IPS-20b (cell line): Measurements from ENCODE around the gene TMEM234.

Experiments
- H3K27ac ChIP-seq: one replicate; pipeline ENCODE4 v1.5.1; 2013; ENCODE audit warnings: low read length
- H3K27me3 ChIP-seq: 2 replicates; pipeline ENCODE4 v1.6.1; 2013; ENCODE audit warnings: mild to moderate bottlenecking, low read length, inconsistent platforms; ENCODE audit not compliant: insufficient read depth
- H3K36me3 ChIP-seq: 2 replicates; pipeline ENCODE4 v1.6.1; 2013; ENCODE audit warnings: low read depth, mild to moderate bottlenecking, inconsistent platforms, low read length, moderate library complexity; ENCODE audit not compliant: insufficient read depth
- H3K4me1 ChIP-seq: 2 replicates; pipeline ENCODE4 v1.6.1; 2013; ENCODE audit warnings: mild to moderate bottlenecking, control low read depth, inconsistent platforms, low read length, moderate library complexity; ENCODE audit not compliant: insufficient read depth
- H3K4me3 ChIP-seq: 2 replicates; pipeline ENCODE4 v1.5.1; 2013; ENCODE audit warnings: mild to moderate bottlenecking, low read length, inconsistent platforms
- H3K9ac ChIP-seq: 2 replicates; pipeline ENCODE4 v1.6.1; 2013; ENCODE audit warnings: low read depth, mild to moderate bottlenecking, inconsistent platforms, low read length, moderate library complexity
- H3K9me3 ChIP-seq: 2 replicates; pipeline ENCODE4 v1.6.1; 2013; ENCODE audit warnings: mild to moderate bottlenecking, low read depth, low read length, inconsistent platforms; ENCODE audit not compliant: insufficient read depth

The TMEM234 gene

GRCh38 chr1:32208469-32208868 lies 13.7 kb downstream of the TMEM234 start:
- H3K9me3 ChIP-seq = no peaks in the 10 kb centered on the region
- peaks cover 13% of the 10 kb centered on the region for H3K36me3 ChIP-seq
- no peak overlapping the region for H3K4me3 ChIP-seq
- H3K27me3 ChIP-seq = peaks cover 17% of the 10 kb centered on the region
- no peak overlapping the region for H3K9ac ChIP-seq
- 0 out of 2 replicates have a peak, but pooled peaks cover 3% of the 10 kb centered on the region for H3K4me1 ChIP-seq
- H3K27ac ChIP-seq = no peak overlapping the region

GRCh38 chr1:32205401-32206370 lies 16.5 kb downstream of the TMEM234 start, which contains the start of gene IQCC:
Gene IQCC (plus strand): TSS chr1:32205671. CDS start chr1:32205682, 11 bp downstream.
- peak within 1 kb of the TSS; percentile 91 for H3K9ac ChIP-seq
- no peaks in the 10 kb centered on the region for H3K9me3 ChIP-seq
- peaks cover 24% of the 10 kb centered on the region for H3K27me3 ChIP-seq
- peaks cover 13% of the 10 kb centered on the region for H3K36me3 ChIP-seq
- H3K27ac ChIP-seq = peak within 1 kb of the TSS; percentile 31
- H3K4me3 ChIP-seq = peak within 1 kb of the TSS; percentile 90
- H3K4me1 ChIP-seq = peaks cover 9% of the 10 kb centered on the region; the same call in 1 of the 2 replicates

GRCh38 chr1:32204943-32205361 lies 17.2 kb downstream of the TMEM234 start:
- peaks cover 10% of the 10 kb centered on the region; the same call in 1 of the 2 replicates for H3K4me1 ChIP-seq
- peak overlapping the region; percentile 90 for H3K4me3 ChIP-seq
- peaks cover 13% of the 10 kb centered on the region for H3K36me3 ChIP-seq
- H3K27me3 ChIP-seq = peaks cover 24% of the 10 kb centered on the region
- H3K9ac ChIP-seq = peak overlapping the region; percentile 61; the same call in 1 of the 2 replicates
- no peak overlapping the region for H3K27ac ChIP-seq
- no peaks in the 10 kb centered on the region for H3K9me3 ChIP-seq

- H3K27ac ChIP-seq = no peak overlapping the region
- peaks cover 22% of the 10 kb centered on the region; the same call in 1 of the 2 replicates for H3K4me1 ChIP-seq
- H3K9ac ChIP-seq = peak overlapping the region; percentile 46; the same call in 1 of the 2 replicates
Measured at GRCh38 chr1:32201011-32201855, 20.9 kb downstream of the TMEM234 start.

GRCh38 chr1:32200226-32201010 lies 21.7 kb downstream of the TMEM234 start, which contains the start of gene CCDC28B:
Gene CCDC28B (plus strand): TSS chr1:32200595. CDS start chr1:32201936, 1,341 bp downstream.
- no peak within 1 kb of the TSS for H3K27ac ChIP-seq
- H3K4me3 ChIP-seq = peak within 1 kb of the TSS; percentile 71
- H3K9ac ChIP-seq = peak within 1 kb of the TSS; percentile 46; the same call in 1 of the 2 replicates
- peaks cover 24% of the 10 kb centered on the region for H3K27me3 ChIP-seq
- H3K36me3 ChIP-seq = peaks cover 35% of the 10 kb centered on the region
- H3K4me1 ChIP-seq = peaks cover 22% of the 10 kb centered on the region; the same call in 1 of the 2 replicates
- H3K9me3 ChIP-seq = no peaks in the 10 kb centered on the region

More at GRCh38 chr1:32201011-32201855, 20.9 kb downstream of the TMEM234 start:
- Histone ChIP-seq H3K4me3 (peak overlapping the region; percentile 71), H3K36me3 (peaks cover 27% of the 10 kb centered on the region), H3K27me3 (peaks cover 24% of the 10 kb centered on the region), H3K9me3 (no peaks in the 10 kb centered on the region)

- peaks cover 22% of the 10 kb centered on the region; the same call in 1 of the 2 replicates for H3K4me1 ChIP-seq
- peak overlapping the region; percentile 46; the same call in 1 of the 2 replicates for H3K9ac ChIP-seq
- peak overlapping the region; percentile 71 for H3K4me3 ChIP-seq
- H3K27me3 ChIP-seq = peaks cover 20% of the 10 kb centered on the region
- H3K27ac ChIP-seq = no peak overlapping the region
- no peaks in the 10 kb centered on the region for H3K9me3 ChIP-seq
- peaks cover 42% of the 10 kb centered on the region for H3K36me3 ChIP-seq
Measured at GRCh38 chr1:32199717-32200072, 22.5 kb downstream of the TMEM234 start.

- Histone ChIP-seq H3K9ac (no peak overlapping the region), H3K27me3 (peaks cover 14% of the 10 kb centered on the region), H3K4me1 (peaks cover 22% of the 10 kb centered on the region; the same call in 1 of the 2 replicates), H3K4me3 (peak overlapping the region; percentile 34; the same call in 1 of the 2 replicates), H3K36me3 (peaks cover 47% of the 10 kb centered on the region), H3K9me3 (no peaks in the 10 kb centered on the region), H3K27ac (no peak overlapping the region)
Measured at GRCh38 chr1:32199043-32199716, 23.0 kb downstream of the TMEM234 start.

GRCh38 chr1:32198237-32199042 lies 23.7 kb downstream of the TMEM234 start:
- Histone ChIP-seq H3K4me1 (peaks cover 22% of the 10 kb centered on the region; the same call in 1 of the 2 replicates), H3K27me3 (0 out of 2 replicates have a peak, but pooled peaks cover 7% of the 10 kb centered on the region), H3K4me3 (no peak overlapping the region), H3K9ac (no peak overlapping the region), H3K27ac (no peak overlapping the region), H3K36me3 (peaks cover 54% of the 10 kb centered on the region), H3K9me3 (no peaks in the 10 kb centered on the region)

GRCh38 chr1:32197837-32198236 lies 24.3 kb downstream of the TMEM234 start:
- H3K9me3 ChIP-seq = no peaks in the 10 kb centered on the region
- no peak overlapping the region for H3K27ac ChIP-seq
- no peak overlapping the region for H3K9ac ChIP-seq
- peaks cover 22% of the 10 kb centered on the region; the same call in 1 of the 2 replicates for H3K4me1 ChIP-seq
- 0 out of 2 replicates have a peak, but pooled peaks cover 7% of the 10 kb centered on the region for H3K27me3 ChIP-seq
- peaks cover 60% of the 10 kb centered on the region for H3K36me3 ChIP-seq
- no peak overlapping the region for H3K4me3 ChIP-seq
